Measurements from ENCODE around the gene ZBTB2. TPM values are rescaled to one million over a fixed set of nuclear protein-coding genes. Genes with fewer than 3 reads are reported as not detected.

The ZBTB2 gene
- total RNA-seq, 1 experiment from 2014 or later: 31.4 TPM

- no peak for TF ChIP-seq CTCF (conservative IDR thresholded peaks at IDR 0.05)
- H3K4ac ChIP-seq (ENCODE audit: low read depth, low read length): no peak overlapping the region
- no peaks in the 10 kb centered on the region for H4K20me1 ChIP-seq (ENCODE audit: control insufficient read depth, insufficient read depth, insufficient read length)
Measured at GRCh38 chr6:151413372-151414145, 22.2 kb upstream of the ZBTB2 start.

More at GRCh38 chr6:151413372-151414145, 22.2 kb upstream of the ZBTB2 start:
- Histone ChIP-seq H2BK120ac (ENCODE audit: low read depth, low read length, poor library complexity, severe bottlenecking) (no peak overlapping the region), H3K23ac (ENCODE audit: insufficient read length, low read depth, low read length) (no peak overlapping the region), H2BK12ac (ENCODE audit: insufficient read length, low read depth, low read length) (no peak overlapping the region), H3K4me2 (ENCODE audit: insufficient read depth, insufficient read length, low read length) (no peak overlapping the region), H3K27me3 (ENCODE audit: insufficient read depth, low read length) (no peaks in the 10 kb centered on the region), H4K5ac (ENCODE audit: insufficient read length, low read depth, low read length) (no peak overlapping the region), H2BK5ac (ENCODE audit: insufficient read length, low read length) (no peak overlapping the region), H2BK15ac (ENCODE audit: low read depth, low read length) (no peak overlapping the region), H3K27ac (ENCODE audit: insufficient read length, low read depth, low read length) (no peak overlapping the region), H3K79me1 (ENCODE audit: insufficient read depth, low read depth, low read length, poor library complexity, severe bottlenecking) (no peaks in the 10 kb centered on the region), H3K4me1 (ENCODE audit: insufficient read depth, low read length) (no peaks in the 10 kb centered on the region), H2AK5ac (ENCODE audit: insufficient read length, low read length) (no peak overlapping the region), H2BK20ac (ENCODE audit: low read depth, low read length, poor library complexity, severe bottlenecking) (no peak overlapping the region), H3K9ac (ENCODE audit: extremely low read depth, insufficient read length, low read length) (no peak overlapping the region), H2AFZ (ENCODE audit: low read length) (no peak overlapping the region), H3T11ph (ENCODE audit: low read length) (no peak overlapping the region), H3K14ac (ENCODE audit: insufficient read depth, low read length) (no peak overlapping the region), H4K8ac (replicated peaks; ENCODE audit: insufficient read length, low read depth, low read length) (no peak overlapping the region), H3K18ac (ENCODE audit: insufficient read length, low read depth, low read length) (no peak overlapping the region), H3K79me2 (ENCODE audit: insufficient read depth, low read length) (no peaks in the 10 kb centered on the region), H4K91ac (ENCODE audit: insufficient read length, low read depth, low read length) (no peak overlapping the region), H3K23me2 (ENCODE audit: insufficient read length, low read depth, low read length, poor library complexity, severe bottlenecking) (no peaks in the 10 kb centered on the region), H3K56ac (ENCODE audit: insufficient read length, low read depth, low read length) (no peak overlapping the region), H3K9me3 (ENCODE audit: control insufficient read depth, low read depth, low read length) (no peaks in the 10 kb centered on the region)
- Mint-ChIP-seq H3K27ac (peak overlapping the region in 1 of 3 experiments; percentile 87; a peak in 1 of 7 replicates), H3K4me1 (no peaks in the 10 kb centered on the region), H3K9me3 (no peaks in the 10 kb centered on the region), H3K27me3 (ENCODE audit: low read depth) (no peaks in the 10 kb centered on the region), H3K36me3 (ENCODE audit: insufficient read depth in 1 of 3, low read depth in 3 of 3) (peaks cover 42 to 78% (median 57%) of the 10 kb centered on the region in 3 experiments), H3K4me3 (no peak overlapping the region)
- DNase-seq: no peak
- no CpG with 5 or more reads among the region's 8 CpGs for WGBS (ENCODE audit: extremely low coverage, insufficient read length, low lambda C conversion rate)
